HG03439 (cell line): ENCODE results near the gene AUTS2.

Experiments
- ATAC-seq: cut with Tn5 transposase; IDR thresholded peaks from one replicate; pipeline ENCODE4 v1.9.1; 2021; ENCODE audit warnings: mild to moderate bottlenecking, moderate library complexity; ENCODE audit not compliant: unreplicated experiment

AUTS2 gene

DNA sequence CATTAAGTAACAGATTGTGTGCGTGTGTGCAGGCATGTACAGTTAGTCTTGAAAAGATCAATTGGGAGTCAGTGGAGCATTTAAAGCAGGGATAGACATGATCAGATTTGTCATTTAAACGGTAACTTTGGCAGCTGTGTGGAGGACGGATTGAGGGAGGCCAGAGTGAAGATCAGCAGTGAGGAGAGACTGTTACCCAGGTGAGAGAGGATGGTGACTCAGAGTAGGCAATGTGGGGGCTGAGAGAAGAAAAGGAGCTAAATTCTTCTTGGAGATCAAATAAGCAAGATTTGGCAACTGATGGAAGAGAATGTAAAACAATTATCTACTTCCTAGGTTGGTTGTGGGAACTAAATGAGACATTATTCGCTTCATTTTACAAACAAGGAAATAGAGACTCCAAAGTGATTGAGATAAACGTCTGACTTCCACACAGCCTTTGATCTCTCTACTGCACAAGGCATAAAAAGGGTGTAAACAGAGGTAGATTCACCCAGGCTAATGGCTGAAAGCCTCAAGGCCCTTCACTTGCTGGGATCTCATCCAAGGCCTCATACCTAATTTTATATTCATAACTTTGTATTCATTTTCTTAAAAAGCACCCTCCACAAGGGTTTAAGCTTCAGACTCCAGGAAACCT is 868.6 kb downstream of the AUTS2 start:
- no peak for ATAC-seq

DNA sequence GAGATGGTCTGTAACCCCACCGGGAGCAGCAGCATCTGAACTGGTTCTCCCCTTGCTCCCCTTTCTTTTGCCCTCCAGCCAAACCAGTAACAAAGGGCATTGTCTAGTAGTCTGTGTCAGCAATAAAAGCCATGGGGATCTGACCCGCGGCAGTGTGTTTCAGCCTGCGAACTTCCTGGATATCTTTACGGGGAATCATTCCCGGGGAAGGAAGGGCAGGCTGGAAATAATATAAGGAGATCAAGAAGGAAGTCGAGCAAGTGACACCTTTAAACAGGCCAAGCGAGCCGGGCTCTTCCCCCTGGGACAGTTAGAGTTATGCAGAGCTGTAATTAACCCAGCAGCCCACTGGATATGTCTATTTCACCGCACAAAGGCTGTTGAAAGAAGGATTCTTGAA is 872.5 kb downstream of the AUTS2 start:
- ATAC-seq = no peak

DNA sequence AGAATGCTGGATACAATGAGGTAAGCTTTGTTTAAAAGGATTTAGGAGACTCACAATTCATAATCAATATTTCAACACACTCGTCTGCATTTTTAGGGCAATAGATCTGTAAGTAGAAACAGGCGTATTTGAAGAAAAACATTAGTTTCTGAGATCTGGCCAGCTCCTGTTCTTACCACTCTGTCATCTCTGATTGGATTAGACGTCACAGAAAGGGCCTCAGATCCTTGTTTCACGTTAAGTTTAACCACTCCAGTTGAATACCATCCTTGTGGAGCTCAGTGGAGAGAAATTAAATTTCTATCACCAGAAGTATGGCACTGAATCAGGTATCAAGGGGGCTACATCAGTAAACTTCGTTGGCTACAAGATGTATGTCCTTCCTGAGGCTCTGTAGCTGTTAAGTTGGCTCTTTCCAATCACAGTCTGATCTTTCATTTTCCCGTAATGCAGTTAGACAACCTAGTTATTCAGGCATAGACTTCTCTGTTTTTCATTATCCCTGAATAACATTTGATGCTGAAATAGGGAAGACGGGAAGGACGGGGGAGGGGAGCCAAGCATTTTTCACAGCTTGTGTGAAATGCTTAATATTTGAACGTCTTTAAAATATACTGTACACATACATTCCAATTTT is 874.4 kb downstream of the AUTS2 start:
- no peak for ATAC-seq

- ATAC-seq = no peak
Observed at GRCh38 chr7:70474639-70475234, 876.5 kb downstream of the AUTS2 start.

GRCh38 chr7:70477036-70478010 is 879.0 kb downstream of the AUTS2 start:
- no peak for ATAC-seq

GRCh38 chr7:70479153-70480021 is 881.1 kb downstream of the AUTS2 start:
- ATAC-seq = no peak

DNA sequence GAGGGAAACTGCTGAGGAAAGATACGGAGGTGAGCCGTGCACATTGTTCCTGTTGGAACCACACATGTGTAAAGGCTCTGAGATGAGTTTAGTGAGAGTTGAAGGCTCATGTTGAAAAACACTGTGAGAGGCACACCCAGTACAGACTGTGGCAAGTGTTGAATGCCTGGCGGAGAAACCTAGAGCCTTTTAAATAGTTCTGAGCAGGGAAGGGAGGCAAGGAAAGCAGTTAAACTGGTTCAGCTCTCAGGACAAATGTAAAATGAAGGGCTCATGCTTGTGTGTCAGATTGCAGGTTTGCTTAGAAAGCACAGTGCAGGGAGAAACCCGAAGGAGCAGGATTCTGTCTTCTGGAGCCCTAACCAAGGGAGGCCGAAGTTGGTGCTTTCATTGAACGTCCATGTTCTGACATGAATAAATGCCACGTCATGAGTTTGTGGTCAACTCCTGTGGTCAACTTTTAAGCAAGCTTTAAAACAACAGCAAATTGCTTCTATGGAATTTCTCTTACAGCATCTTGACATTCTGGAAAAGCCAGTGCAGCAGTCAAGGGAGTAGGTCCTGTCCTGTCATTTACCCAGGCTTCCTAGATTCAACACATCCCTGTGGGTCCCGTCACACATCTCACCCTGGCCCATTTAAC is 882.8 kb downstream of the AUTS2 start:
- ATAC-seq = no peak

DNA sequence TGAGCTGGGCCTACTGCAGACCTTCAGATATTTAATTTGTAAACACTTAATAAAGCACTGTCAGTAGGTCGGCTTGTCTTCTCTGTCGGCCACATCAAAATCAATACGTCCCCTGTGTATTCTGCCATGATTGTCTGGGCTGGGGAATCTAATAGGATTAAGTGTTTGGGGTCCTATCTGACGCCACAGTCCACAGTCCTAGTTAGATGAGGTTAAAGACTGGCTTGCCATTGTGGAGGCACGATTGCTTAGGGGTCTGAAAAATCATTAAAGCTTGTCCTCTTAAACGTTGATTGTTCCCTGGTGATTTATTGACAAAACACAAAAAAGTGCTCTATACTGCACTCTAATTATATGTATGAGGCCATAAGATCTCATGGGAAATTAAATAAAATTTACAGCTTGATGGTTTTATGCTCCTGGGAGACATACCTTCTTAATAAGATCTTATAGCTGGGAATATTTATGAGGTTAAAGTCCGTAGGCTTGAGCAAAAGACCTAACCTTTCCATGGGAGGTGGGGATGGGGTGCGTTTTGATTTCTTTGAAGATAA is 883.4 kb downstream of the AUTS2 start:
- ATAC-seq = no peak

DNA sequence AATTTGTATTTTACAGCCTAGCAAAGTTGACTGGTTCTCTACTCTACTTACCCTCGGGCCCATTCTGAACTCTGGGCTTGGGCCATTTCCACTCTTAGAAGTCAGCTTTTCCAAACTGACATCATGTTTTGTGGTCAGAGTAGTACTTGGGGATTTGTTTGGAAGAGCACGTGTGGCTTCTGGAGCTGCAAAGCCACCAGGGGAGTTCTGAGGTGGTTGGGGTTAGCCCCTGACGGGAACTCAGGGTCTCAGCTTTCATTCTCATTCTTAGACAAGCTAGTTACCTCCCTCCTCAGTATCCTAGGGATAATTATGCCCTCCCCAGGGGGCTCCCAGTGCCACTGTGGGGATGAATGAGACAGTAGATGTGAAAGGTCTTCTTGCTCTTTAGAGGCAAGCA is 886.0 kb downstream of the AUTS2 start:
- ATAC-seq = no peak

DNA sequence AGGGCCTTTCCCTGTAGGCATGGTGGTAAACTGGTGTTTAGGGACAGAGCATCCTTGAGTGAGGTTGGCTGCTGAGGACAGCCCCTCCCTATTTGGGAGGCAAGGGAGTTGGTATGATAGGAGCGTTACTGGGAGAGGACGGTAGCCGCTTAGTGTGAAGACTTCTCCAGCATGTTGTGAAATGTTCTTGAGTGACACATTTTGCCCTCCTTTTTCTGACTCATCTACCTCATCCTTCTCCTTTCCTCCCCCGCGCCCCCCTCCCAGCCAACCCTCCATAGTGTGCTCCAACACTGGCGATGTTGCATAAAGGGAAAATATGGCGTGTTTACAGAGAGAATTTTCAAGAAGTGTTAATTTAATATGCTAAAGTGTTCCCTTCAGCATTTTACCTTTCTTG is 888.7 kb downstream of the AUTS2 start:
- ATAC-seq = no peak

DNA sequence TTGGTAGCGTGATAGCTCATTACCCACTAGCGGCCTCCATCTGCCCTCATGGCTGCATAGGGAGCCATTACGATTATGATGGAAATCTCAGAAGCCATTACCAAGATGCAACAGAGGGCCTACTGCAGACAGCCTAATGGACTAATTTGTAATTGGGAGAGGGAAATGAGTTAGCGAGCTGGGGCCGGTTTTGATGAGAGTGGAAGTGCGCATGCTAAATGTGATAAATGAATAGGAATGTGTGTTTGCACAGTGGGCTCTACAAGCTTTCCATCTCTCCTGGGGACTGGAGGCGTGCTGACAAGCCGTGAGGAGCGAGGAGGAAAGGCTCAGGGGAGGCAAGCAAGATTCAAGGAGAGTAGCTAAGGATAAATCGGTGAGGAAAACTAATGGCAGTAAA is 889.2 kb downstream of the AUTS2 start:
- ATAC-seq = no peak

DNA sequence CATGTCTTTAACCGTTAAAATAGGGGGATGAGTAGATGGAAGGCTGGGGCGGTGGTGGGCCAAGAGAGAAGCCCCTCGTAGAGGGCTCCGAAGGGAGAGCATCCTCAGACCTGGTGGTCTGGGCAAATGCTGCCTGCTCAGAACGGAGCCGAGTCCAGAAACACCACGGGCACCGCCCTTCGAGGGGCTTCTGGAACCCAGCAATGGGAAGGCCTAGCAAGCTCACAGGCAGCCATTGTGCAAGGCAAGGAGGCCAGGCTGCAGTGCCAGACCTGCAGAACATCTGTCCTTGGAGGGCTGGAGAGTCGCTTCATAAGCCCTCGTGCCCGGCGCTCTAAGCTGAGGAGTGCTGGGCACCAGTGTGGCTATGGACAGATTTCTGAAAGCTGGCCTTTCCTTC is 889.6 kb downstream of the AUTS2 start:
- ATAC-seq = no peak

DNA sequence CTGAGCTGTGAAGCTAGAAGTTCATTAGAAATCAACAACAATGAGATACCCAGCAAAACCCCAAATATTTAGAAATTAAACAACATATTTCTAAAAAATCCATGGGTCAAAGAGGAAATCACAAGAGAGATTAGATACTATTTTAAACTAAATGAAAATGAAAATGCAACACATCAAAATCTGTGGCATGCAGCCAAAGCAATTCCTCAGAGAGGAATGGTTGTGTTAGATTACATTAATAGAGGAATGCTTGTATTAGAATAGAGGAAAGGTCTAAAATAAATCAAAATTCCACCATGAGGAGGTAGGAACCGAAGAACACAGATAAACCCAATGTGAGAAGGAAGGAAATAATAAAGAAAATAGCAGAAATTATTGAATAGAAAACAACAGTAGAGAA is 891.5 kb downstream of the AUTS2 start:
- no peak for ATAC-seq

- ATAC-seq = no peak
Observed at GRCh38 chr7:70492625-70493024, 894.4 kb downstream of the AUTS2 start.

- ATAC-seq = no peak
Observed at GRCh38 chr7:70494225-70495032, 896.2 kb downstream of the AUTS2 start.

- ATAC-seq = no peak
Observed at GRCh38 chr7:70495033-70495376, 896.7 kb downstream of the AUTS2 start.

DNA sequence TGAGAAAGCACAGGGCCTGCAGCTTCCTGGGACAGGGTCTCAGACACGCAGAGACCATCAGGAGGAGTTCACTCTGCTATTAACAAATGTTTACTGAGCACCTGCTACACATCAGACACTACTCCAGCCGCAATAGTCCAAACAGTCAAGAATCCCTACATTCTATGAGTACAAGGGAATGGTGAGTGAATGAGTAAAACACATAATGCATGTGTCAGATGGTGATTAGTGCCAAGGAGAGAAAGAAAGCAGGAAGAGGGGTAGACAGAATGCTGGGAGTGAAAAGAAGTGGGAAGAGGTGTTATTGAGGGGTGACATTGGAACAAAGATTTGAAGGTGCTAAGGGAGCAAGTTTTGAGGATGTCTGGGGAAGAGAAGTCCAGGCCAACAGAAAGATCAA is 899.5 kb downstream of the AUTS2 start:
- no peak for ATAC-seq

GRCh38 chr7:70498232-70498992 is 900.1 kb downstream of the AUTS2 start:
- ATAC-seq = no peak
